Glomerular endothelial cell (primary cell): ENCODE measurements around the gene RNF14. TPM values are rescaled to one million over a fixed set of nuclear protein-coding genes. Genes with fewer than 3 reads are reported as not detected.

Experiments used
- DNase-seq: peaks from one replicate; pipeline ENCODE4 v3.0.0-alpha.2; 2011; ENCODE audit warnings: low read depth, low spot score; ENCODE audit errors: extremely low read depth
- total RNA-seq: library from RNA; depleted of rRNA; stranded (reverse); fragments of >200 nt; gene quantifications from 2 replicates; pipeline ENCODE4 v1.2.3, GENCODE V29; 2015

The RNF14 gene
- total RNA-seq, 1 donor from 2014 or later: 49.8 TPM

GRCh38 chr5:141945511-141946051, 23.3 kb upstream of the RNF14 start:
- DNase-seq: no peak

- no peak for DNase-seq
Observed at GRCh38 chr5:141947316-141947715, 21.6 kb upstream of the RNF14 start.

- no peak for DNase-seq
Observed at GRCh38 chr5:141948812-141949211, 20.1 kb upstream of the RNF14 start.

- no peak for DNase-seq
Observed at GRCh38 chr5:141949511-141949910, 19.4 kb upstream of the RNF14 start.

GRCh38 chr5:141950207-141951005, 18.5 kb upstream of the RNF14 start:
- DNase-seq: no peak

- DNase-seq: no peak
Observed at GRCh38 chr5:141951332-141951781, 17.5 kb upstream of the RNF14 start.

- DNase-seq: no peak
Observed at GRCh38 chr5:141952020-141952419, 16.9 kb upstream of the RNF14 start.

- no peak for DNase-seq
Observed at GRCh38 chr5:141954194-141954593, 14.7 kb upstream of the RNF14 start.

- DNase-seq: no peak
Observed at GRCh38 chr5:141957367-141957996, 11.4 kb upstream of the RNF14 start.

- peak; percentile 66 for DNase-seq
Observed at GRCh38 chr5:141958113-141958512, 10.8 kb upstream of the RNF14 start, which contains the start of gene PCDH12. Gene PCDH12, minus strand, starts transcription at chr5:141958202. Its CDS starts 351 bp downstream, at chr5:141957851.

- DNase-seq: no peak
Observed at GRCh38 chr5:141958546-141959172, 10.2 kb upstream of the RNF14 start.

- no peak for DNase-seq
Observed at GRCh38 chr5:141960018-141960417, 8.9 kb upstream of the RNF14 start.

- no peak for DNase-seq
Observed at GRCh38 chr5:141960449-141961323, 8.2 kb upstream of the RNF14 start.

- DNase-seq: no peak
Observed at GRCh38 chr5:141961466-141961865, 7.4 kb upstream of the RNF14 start.

GRCh38 chr5:141963701-141964100, 5.2 kb upstream of the RNF14 start:
- DNase-seq: no peak

GRCh38 chr5:141965071-141965470, 3.8 kb upstream of the RNF14 start:
- DNase-seq: no peak

GRCh38 chr5:141966275-141966962, 2.5 kb upstream of the RNF14 start:
- no peak for DNase-seq

- no peak for DNase-seq
Observed at GRCh38 chr5:141966963-141967333, 2.0 kb upstream of the RNF14 start.

- no peak for DNase-seq
Observed at GRCh38 chr5:141969783-141970771, 1.2 kb downstream of the RNF14 start.
